NCI-H524 (cell line): ENCODE results near the gene MTOR.
"Not testable (repeated sequence)": the region's sequence is repeated elsewhere in the genome, so short reads cannot be mapped to it uniquely, and the experiment has no call there.

Source experiments
- DNase-seq, 2 experiments: peaks; one replicate each; lab custom pipeline; 2025; lab: John Stamatoyannopoulos, UW

The MTOR gene

GRCh38 chr1:11280719-11281376 is 18.5 kb upstream of the MTOR start:
- no peak for DNase-seq

GRCh38 chr1:11279630-11280029 is 17.3 kb upstream of the MTOR start:
- no peak for DNase-seq

- no peak for DNase-seq
These were observed 16.8 kb upstream of the MTOR start for GRCh38 chr1:11279152-11279551.

GRCh38 chr1:11273595-11274234 is 11.4 kb upstream of the MTOR start:
- DNase-seq = peak in 1 of 2 experiments; percentile 7

GRCh38 chr1:11272832-11273594 is 10.7 kb upstream of the MTOR start, which contains the start of gene UBIAD1:
UBIAD1 (plus strand) TSS chr1:11273198; CDS start chr1:11273532, 334 bp downstream.
- DNase-seq = peak; percentile 52 to 77

GRCh38 chr1:11272544-11272831 is 10.1 kb upstream of the MTOR start:
- DNase-seq = no peak

GRCh38 chr1:11267350-11268337 is 5.3 kb upstream of the MTOR start:
- not testable (repeated sequence) for DNase-seq

- no peak for DNase-seq
These were observed 4.1 kb upstream of the MTOR start for GRCh38 chr1:11266268-11267074.

GRCh38 chr1:11256299-11256698 is 6.1 kb downstream of the MTOR start:
- no peak for DNase-seq

GRCh38 chr1:11253226-11253625 is 9.1 kb downstream of the MTOR start:
- DNase-seq = no peak

- DNase-seq = no peak
These were observed 9.8 kb downstream of the MTOR start for GRCh38 chr1:11252538-11252937.

- peak in 1 of 2 experiments; percentile 15 for DNase-seq
These were observed 14.2 kb downstream of the MTOR start for GRCh38 chr1:11248169-11248568.

- no peak for DNase-seq
These were observed 16.2 kb downstream of the MTOR start for GRCh38 chr1:11245904-11246719.

- no peak for DNase-seq
These were observed 17.1 kb downstream of the MTOR start for GRCh38 chr1:11245248-11245647.

GRCh38 chr1:11238311-11238710 is 24.0 kb downstream of the MTOR start:
- DNase-seq = peak in 1 of 2 experiments; percentile 9

- DNase-seq = no peak
These were observed 25.0 kb downstream of the MTOR start for GRCh38 chr1:11237356-11237755.

GRCh38 chr1:11233208-11233607 is 29.1 kb downstream of the MTOR start:
- no peak for DNase-seq

- DNase-seq = peak; percentile 43 to 70
These were observed 33.1 kb downstream of the MTOR start for GRCh38 chr1:11229203-11229602.

GRCh38 chr1:11227106-11228077 is 35.0 kb downstream of the MTOR start:
- no peak for DNase-seq
